RWPE1 (cell line): ENCODE data around the gene FCHSD2.

Source experiments
- CTCF ChIA-PET: fragments of 350-600 bp; sonication (Branson Sonifier 250); formaldehyde crosslinking; extraction: SDS; loops from one replicate; lab custom pipeline; 2021; lab: Yijun Ruan, JAX
- POLR2A ChIA-PET: fragments of 400-600 bp; formaldehyde crosslinking; extraction: SDS; loops from one replicate; lab custom pipeline; 2020; ENCODE audit warnings: antibody characterized with exemption; ENCODE audit not compliant: low non-redundant PET; lab: Yijun Ruan, JAX
- DNase-seq: peaks from one replicate; pipeline ENCODE4 v3.0.0; 2012; ENCODE audit warnings: low spot score
- H3K27ac ChIP-seq: fragments of 450-650 bp; 2 replicates; pipeline ENCODE4 v1.5.1; 2017
- CTCF ChIP-seq: fragments of 450-650 bp; conservative IDR thresholded peaks from 2 replicates; pipeline ENCODE4 v1.5.1; 2017; ENCODE audit warnings: low read depth, mild to moderate bottlenecking

The FCHSD2 gene

DNA sequence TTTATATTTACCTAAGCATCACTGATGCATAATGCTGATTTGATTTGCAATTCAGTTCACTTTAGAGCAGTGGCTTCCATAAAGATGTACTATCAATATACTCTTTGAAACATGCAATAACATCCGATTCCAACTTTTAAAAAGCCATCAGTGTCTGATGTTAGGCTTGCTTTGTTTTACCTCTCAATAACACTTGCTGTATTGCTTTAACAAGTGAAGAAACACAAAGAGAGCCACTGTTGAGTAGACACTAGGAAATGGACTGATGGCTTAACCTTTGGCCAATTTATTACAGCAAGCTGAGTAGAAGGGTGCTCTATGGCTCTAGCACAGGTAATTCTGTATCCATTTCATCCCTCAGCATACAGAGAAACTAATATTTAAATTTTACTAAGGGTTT, 122.1 kb downstream of the FCHSD2 start:
- no peak for TF ChIP-seq CTCF
- CTCF ChIA-PET: no interaction called here
- DNase-seq: no peak
- POLR2A ChIA-PET: no interaction called here
- no peak overlapping the region for H3K27ac ChIP-seq

GRCh38 chr11:73019449-73019848, 122.7 kb downstream of the FCHSD2 start:
- DNase-seq: no peak
- H3K27ac ChIP-seq: no peak overlapping the region
- POLR2A ChIA-PET: no interaction called here
- no peak for TF ChIP-seq CTCF
- CTCF ChIA-PET: no interaction called here

DNA sequence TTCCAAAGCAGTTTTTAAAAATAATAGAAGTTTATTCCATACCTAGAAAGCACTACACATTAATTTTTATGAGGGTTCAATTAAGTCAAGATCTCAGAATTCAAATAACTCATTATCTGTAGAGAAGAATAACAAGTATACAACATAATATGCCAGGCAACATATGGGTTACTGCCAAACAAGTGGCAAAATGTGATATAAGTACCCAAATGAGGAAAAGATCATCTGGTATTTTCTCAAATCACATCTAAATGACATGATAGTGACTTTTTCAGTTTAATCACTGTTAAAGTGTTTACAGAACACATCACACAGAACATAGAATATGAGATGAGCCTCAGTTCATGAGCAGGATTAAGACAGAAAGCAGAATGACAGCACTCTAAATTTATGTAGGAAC, 123.3 kb downstream of the FCHSD2 start:
- no peak for TF ChIP-seq CTCF
- no peak for DNase-seq
- H3K27ac ChIP-seq: no peak overlapping the region
- ChIA-PET CTCF (no interaction called here), POLR2A (no interaction called here)

DNA sequence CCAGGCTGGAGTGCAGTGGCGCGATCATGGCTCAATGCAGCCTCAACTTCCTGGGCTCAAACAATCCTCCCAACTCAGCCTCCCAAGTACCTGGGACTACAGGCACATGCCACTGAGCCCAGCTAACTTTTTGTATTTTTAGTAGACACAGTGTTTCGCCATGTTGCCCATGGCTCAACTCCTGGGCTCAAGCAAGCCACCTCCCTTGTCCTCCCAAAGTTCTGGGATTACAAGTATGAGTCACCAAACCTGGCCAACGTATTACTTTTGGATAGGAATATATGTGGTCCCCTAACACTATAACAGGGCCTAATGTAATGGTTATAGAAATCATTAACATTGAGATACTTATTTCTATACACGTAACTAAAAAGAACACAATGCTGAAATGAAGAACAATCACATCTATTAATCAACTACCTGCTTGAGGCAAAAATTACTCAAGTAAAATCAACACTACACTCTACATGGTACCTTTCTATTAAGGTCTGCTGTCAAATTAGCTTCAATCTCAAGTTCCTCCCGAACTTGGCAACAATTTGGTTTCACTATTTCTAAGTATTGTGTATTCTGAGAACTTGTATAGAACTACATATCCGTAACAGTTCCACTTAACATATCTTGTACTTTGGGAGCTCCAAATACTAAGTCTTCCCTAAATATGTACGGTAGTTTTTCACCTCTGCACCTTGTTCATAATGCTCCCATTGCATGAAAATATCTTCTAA, 124.9 kb downstream of the FCHSD2 start:
- CTCF ChIA-PET: no interaction called here
- no peak for TF ChIP-seq CTCF
- DNase-seq: no peak
- POLR2A ChIA-PET: no interaction called here
- H3K27ac ChIP-seq: no peak overlapping the region

- ChIA-PET CTCF (no interaction called here), POLR2A (no interaction called here)
- no peak overlapping the region for H3K27ac ChIP-seq
- no peak for DNase-seq
- no peak for TF ChIP-seq CTCF
Measured at GRCh38 chr11:73013021-73013420, 129.1 kb downstream of the FCHSD2 start.

GRCh38 chr11:73012121-73012863, 129.8 kb downstream of the FCHSD2 start:
- ChIA-PET CTCF (interaction anchor here (0.5 kb wide), 1 partner anchor 88 kb away, joined by 6 read pairs; no protein-coding TSS in a partner anchor), POLR2A (no interaction called here)
- no peak for TF ChIP-seq CTCF
- H3K27ac ChIP-seq: no peak overlapping the region
- peak; percentile 3 for DNase-seq
